Tibial nerve (tissue), 4 donors: ENCODE results near the gene XPC. TPM values are rescaled to one million over a fixed set of nuclear protein-coding genes. Genes with fewer than 3 reads are reported as not detected.

Experiments used
- DNase-seq, 2 donors: peaks; one replicate each; pipeline ENCODE4 v3.0.0-alpha.2; 2019; ENCODE audit warnings: low spot score in 2 of 2
- H3K27ac ChIP-seq, 4 donors: fragments of 200-600 bp; sonication (generic) in 3 of 4; one replicate each; pipeline ENCODE4 v1.5.1; 2017 to 2019; ENCODE audit warnings: mild to moderate bottlenecking in 1 of 4
- H3K27me3 ChIP-seq, 2 donors: fragments of 200-600 bp; sonication (generic) in 1 of 2; one replicate each; pipeline versions ENCODE4 v1.5.1 to v1.6.0; 2017 to 2019
- H3K36me3 ChIP-seq, 3 donors: fragments of 200-600 bp; sonication (generic); one replicate each; pipeline ENCODE4 v1.5.1; 2018 to 2019
- H3K4me1 ChIP-seq, 4 donors: fragments of 200-600 bp; sonication (generic) in 3 of 4; one replicate each; pipeline ENCODE4 v1.5.1; 2017 to 2019
- H3K4me3 ChIP-seq, 4 donors: fragments of 200-600 bp; sonication (generic) in 3 of 4; one replicate each; pipeline ENCODE4 v1.5.1; 2017 to 2019; ENCODE audit warnings: mild to moderate bottlenecking in 1 of 4, moderate library complexity in 1 of 4
- H3K9me3 ChIP-seq, 4 donors: fragments of 200-600 bp; sonication (generic) in 3 of 4; one replicate each; pipeline ENCODE4 v1.5.1; 2017 to 2019
- CTCF ChIP-seq, 5 experiments: fragments of 200-600 bp in 3 of 5; fragments of 450-650 bp in 2 of 5; sonication (generic) in 3 of 5; IDR thresholded peaks; one replicate each; pipeline ENCODE4 v1.5.1; 2016 to 2019; ENCODE audit warnings: antibody characterized with exemption in 5 of 5, mild to moderate bottlenecking in 3 of 5, moderate library complexity in 2 of 5
- EP300 ChIP-seq, 2 donors: sonication (generic); formaldehyde crosslinking; IDR thresholded peaks; one replicate each; pipeline ENCODE4 v1.6.1; 2017; ENCODE audit warnings: antibody characterized with exemption in 2 of 2, mild to moderate bottlenecking in 1 of 2
- POLR2A ChIP-seq, 2 donors: fragments of 450-650 bp; IDR thresholded peaks; one replicate each; pipeline ENCODE4 v1.6.1; 2017; ENCODE audit warnings: antibody characterized with exemption in 2 of 2, mild to moderate bottlenecking in 2 of 2, moderate library complexity in 2 of 2
- WGBS, 2 donors: methylation state at CpG; one replicate each; pipeline ENCODE4 v1.1.5; 2018; 5-methylcytosine and 5-hydroxymethylcytosine counted together
- total RNA-seq, 4 donors: library from RNA; depleted of rRNA; stranded (reverse); fragments of >200 nt; gene quantifications; one replicate each; pipeline ENCODE4 v1.1.0, GENCODE V29; 2016

The XPC gene
- total RNA-seq, 4 donors from 2014 or later: 47.7 to 77.1 (median 61.3) TPM

- Histone ChIP-seq H3K27me3 (no peaks in the 10 kb centered on the region), H3K4me3 (no peak overlapping the region), H3K4me1 (peaks cover 0 to 18% (median 0%) of the 10 kb centered on the region in 4 donors), H3K9me3 (no peaks in the 10 kb centered on the region), H3K27ac (no peak overlapping the region), H3K36me3 (peaks cover 0 to 83% (median 48%) of the 10 kb centered on the region in 3 donors)
- no peak for TF ChIP-seq EP300 (IDR thresholded peaks at IDR 0.05)
- TF ChIP-seq CTCF (IDR thresholded peaks at IDR 0.05): no peak
- no peak for TF ChIP-seq POLR2A (IDR thresholded peaks at IDR 0.05)
- DNase-seq: no peak
Observed at GRCh38 chr3:14169871-14170270, 8.5 kb downstream of the XPC start.

GRCh38 chr3:14169435-14169834, 9.0 kb downstream of the XPC start:
- 73 to 88% methylated on average over 2 of the region's 2 CpGs for WGBS, 2 donors
- Histone ChIP-seq H3K4me3 (no peak overlapping the region), H3K27me3 (no peaks in the 10 kb centered on the region), H3K27ac (no peak overlapping the region), H3K9me3 (no peaks in the 10 kb centered on the region), H3K4me1 (peaks cover 0 to 14% (median 0%) of the 10 kb centered on the region in 4 donors), H3K36me3 (peaks cover 0 to 87% (median 52%) of the 10 kb centered on the region in 3 donors)
- TF ChIP-seq POLR2A (IDR thresholded peaks at IDR 0.05): no peak
- no peak for TF ChIP-seq CTCF (IDR thresholded peaks at IDR 0.05)
- TF ChIP-seq EP300 (IDR thresholded peaks at IDR 0.05): no peak
- no peak for DNase-seq

GRCh38 chr3:14166877-14167603, 11.4 kb downstream of the XPC start:
- H3K9me3 ChIP-seq: peaks cover 0 to 9% (median under 1%) of the 10 kb centered on the region in 4 donors
- WGBS, 2 donors: 83 to 93% methylated on average over 9 of the region's 9 CpGs
- TF ChIP-seq POLR2A (IDR thresholded peaks at IDR 0.05) (no peak), EP300 (IDR thresholded peaks at IDR 0.05) (no peak), CTCF (IDR thresholded peaks at IDR 0.05) (no peak)
- DNase-seq: no peak
- H3K27ac ChIP-seq: no peak overlapping the region
- H3K4me1 ChIP-seq: no peaks in the 10 kb centered on the region
- H3K36me3 ChIP-seq: peaks cover 0 to 100% (median 63%) of the 10 kb centered on the region in 3 donors
- no peaks in the 10 kb centered on the region for H3K27me3 ChIP-seq
- no peak overlapping the region for H3K4me3 ChIP-seq

GRCh38 chr3:14162178-14162577, 16.2 kb downstream of the XPC start:
- Histone ChIP-seq H3K36me3 (peaks cover 5 to 100% (median 64%) of the 10 kb centered on the region in 3 donors), H3K27ac (no peak overlapping the region), H3K4me1 (no peaks in the 10 kb centered on the region), H3K27me3 (no peaks in the 10 kb centered on the region), H3K4me3 (no peak overlapping the region), H3K9me3 (peaks cover 0 to 22% (median 8%) of the 10 kb centered on the region in 4 donors)
- no peak for TF ChIP-seq CTCF (IDR thresholded peaks at IDR 0.05)
- TF ChIP-seq POLR2A (IDR thresholded peaks at IDR 0.05): no peak
- TF ChIP-seq EP300 (IDR thresholded peaks at IDR 0.05): no peak
- 88 to 98% methylated on average over 2 of the region's 2 CpGs for WGBS, 2 donors
- no peak for DNase-seq

GRCh38 chr3:14161282-14161681, 17.1 kb downstream of the XPC start:
- WGBS, 2 donors: 95 to 98% methylated on average over 2 of the region's 2 CpGs
- H3K36me3 ChIP-seq: peaks cover 5 to 100% (median 62%) of the 10 kb centered on the region in 3 donors

More at GRCh38 chr3:14161282-14161681, 17.1 kb downstream of the XPC start:
- Histone ChIP-seq H3K4me1 (no peaks in the 10 kb centered on the region), H3K9me3 (peaks cover 0 to 22% (median 8%) of the 10 kb centered on the region in 4 donors), H3K4me3 (no peak overlapping the region), H3K27ac (no peak overlapping the region), H3K27me3 (no peaks in the 10 kb centered on the region)
- no peak for DNase-seq
- TF ChIP-seq CTCF (IDR thresholded peaks at IDR 0.05): no peak
- no peak for TF ChIP-seq EP300 (IDR thresholded peaks at IDR 0.05)
- TF ChIP-seq POLR2A (IDR thresholded peaks at IDR 0.05): no peak
